GM18870 (cell line): Measurements from ENCODE around the gene PRSS48.
"Not testable (repeated sequence)": the region's sequence is repeated elsewhere in the genome, so short reads cannot be mapped to it uniquely, and the experiment has no call there.

Source experiments
- ATAC-seq: cut with Tn5 transposase; IDR thresholded peaks from one replicate; pipeline ENCODE4 v1.9.1; 2021; ENCODE audit warnings: moderate library complexity; ENCODE audit not compliant: unreplicated experiment

Gene PRSS48

DNA sequence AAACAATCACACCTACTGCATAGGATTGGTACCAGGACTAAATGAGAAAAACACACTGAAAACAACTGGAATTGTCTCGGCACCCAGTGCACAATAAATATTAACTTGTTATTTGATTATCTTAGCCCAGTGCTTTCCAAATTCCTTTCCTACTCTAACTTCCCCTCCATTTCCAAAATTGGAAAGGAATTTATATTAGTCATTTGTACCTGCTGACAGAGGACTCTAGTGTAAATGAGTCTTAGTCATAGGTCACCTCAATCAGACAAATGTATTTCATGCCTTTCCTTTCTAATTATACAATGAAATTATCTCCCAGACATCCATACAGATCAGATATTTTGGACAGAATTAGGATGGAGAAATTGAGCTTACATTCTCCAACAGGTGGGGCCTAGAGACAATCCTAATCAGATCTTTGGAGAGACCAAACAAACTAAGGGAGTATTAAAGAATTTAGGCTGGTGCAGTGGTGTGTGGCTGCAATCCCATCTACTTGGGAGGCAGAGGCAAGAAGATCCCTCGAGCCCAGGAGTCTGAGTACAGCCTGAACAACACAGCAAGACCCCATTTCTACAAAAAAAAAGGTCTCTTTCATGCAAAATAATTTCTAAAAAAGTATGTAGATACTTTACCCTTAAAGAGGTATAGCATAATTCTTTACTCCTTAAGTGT lies 38.4 kb downstream of the PRSS48 start:
- ATAC-seq: no peak

DNA sequence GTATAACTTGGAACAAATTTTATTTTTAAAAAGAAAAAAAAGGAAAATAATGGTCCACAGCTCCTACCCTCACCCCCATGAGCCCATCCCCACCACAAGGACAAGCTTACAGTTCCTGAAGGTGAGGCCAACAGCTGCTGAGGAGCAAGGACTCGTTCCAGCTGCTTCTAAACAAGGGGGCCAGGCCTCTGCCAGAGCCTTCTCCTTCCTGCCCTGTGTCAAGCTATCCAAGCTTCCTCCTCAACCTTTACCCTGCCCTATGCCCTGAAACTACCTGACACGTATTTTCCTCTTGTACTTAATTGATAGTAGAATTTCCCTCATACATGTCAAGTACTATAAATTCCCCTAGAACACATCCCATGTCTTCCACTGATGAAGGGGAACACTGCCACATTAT lies 39.7 kb downstream of the PRSS48 start:
- ATAC-seq: no peak

DNA sequence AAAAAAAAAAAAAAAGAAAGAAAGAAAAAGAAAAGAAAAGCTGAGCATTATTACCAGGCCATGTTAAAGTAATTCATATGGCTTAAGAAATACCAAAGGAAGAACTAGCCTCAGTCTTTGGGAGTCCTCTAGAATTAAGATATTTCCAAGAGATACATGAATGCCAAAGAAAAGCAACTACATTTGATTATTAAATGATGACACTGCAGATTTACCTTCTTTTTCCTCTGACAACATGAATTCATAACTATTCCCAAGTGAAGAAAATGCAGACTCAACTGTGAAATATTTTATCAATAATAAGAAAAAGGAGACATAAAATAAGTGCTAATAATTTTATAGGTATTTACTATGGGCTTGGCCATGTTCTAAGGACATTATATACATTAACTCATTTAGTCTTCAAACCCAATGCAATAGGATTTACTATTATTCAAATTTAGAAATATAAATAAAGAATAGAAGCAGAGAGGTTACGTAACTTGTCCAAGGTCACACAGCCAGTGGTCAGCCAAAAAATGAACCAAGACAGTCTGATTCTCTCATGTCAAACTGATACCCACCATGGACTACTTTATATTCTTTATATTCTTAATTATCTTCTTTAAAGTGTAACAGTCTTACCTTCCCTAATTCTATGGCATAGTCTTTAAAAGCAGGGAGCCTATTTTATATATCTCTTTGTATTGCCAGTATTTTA lies 41.5 kb downstream of the PRSS48 start:
- no peak for ATAC-seq

DNA sequence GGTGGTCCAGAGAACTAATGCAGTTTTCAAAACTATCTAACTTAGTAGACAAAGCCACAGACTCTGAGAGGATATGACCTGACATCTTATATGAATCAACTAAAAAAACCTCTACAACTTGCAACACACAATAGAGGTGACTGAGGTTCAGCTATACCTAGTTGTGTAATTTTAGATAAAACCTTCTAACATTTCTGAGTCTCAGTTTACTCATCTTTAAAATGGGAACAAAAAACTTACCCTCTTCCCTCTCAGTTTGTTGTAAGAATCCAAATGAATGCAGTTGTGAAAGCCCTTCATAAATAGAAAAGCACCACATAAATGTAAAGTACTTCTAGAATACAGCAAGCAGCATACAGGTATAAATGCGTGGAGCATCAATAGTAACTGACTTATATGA lies 42.5 kb downstream of the PRSS48 start:
- no peak for ATAC-seq

DNA sequence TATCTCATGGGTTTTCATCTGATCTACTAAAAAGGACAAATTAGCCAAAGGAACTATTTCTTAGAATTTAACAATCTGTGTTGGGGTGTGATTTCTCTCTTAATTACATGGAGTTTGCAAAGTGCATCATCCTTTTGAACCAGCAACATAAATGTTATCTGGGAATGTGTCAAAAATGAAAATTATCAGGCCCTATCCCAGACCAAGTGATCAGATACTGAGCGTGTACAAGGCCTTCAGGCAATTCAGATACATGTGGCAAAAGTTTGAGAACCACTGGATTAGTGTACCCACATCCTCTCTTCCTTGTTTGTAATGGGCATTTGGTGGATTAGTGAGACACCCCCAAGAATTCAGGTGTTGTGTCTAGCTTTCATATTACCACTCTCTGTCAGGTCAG lies 44.6 kb downstream of the PRSS48 start:
- ATAC-seq: no peak

DNA sequence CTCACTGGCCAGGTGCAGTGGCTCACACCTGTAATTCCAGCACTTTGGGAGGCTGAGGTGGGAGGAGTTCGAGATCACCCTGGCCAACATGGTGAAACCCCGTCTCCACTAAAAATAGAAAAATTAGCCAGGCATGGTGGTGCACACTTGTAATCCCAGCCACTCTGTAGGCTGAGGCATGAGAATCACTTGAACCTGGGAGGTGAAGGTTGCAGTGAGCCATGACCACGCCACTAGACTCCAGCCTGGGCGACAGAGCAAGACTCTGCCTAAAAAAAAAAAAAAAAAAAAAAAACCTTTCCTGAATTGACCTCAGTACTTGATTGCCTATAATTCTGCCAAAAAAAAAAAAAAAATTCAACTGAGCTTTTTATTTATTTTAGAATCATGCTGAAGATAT lies 45.2 kb downstream of the PRSS48 start:
- ATAC-seq: not testable (repeated sequence)

DNA sequence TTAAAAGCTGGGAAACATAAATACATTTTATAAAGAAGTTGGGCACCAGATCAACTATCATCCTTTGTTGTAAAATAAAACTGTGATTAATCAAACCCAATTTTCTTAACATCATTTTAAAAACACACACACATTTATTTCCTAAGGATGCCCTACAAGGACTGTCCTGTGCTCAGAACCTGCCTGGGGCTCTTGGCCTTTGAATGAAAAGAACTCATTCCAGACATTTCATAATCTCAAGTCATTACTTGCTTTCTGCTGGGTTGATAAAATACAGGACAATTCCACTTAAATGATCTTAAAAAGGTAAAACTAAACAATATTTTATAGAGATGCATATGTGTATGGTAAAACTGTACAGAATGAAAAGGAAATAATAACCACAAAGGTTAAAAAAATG lies 45.6 kb downstream of the PRSS48 start:
- no peak for ATAC-seq

DNA sequence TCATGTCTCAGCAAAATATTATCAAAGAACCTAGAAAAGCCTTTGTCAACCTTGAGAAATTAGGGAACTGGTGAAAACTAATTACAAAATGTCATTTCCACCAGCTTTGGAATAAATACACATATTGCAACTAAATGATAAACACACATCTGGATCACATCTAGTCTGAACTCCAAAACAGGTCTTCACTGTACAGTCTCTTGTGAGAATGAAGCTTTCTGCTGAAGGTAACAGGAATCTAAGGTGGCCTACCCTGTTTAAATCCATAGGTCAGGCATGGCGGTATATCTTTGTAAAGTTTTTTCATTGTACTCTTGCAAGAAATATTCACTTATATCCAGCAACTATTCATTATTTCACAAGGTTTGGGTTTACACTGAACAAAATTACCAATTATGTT lies 46.7 kb downstream of the PRSS48 start:
- ATAC-seq: no peak

DNA sequence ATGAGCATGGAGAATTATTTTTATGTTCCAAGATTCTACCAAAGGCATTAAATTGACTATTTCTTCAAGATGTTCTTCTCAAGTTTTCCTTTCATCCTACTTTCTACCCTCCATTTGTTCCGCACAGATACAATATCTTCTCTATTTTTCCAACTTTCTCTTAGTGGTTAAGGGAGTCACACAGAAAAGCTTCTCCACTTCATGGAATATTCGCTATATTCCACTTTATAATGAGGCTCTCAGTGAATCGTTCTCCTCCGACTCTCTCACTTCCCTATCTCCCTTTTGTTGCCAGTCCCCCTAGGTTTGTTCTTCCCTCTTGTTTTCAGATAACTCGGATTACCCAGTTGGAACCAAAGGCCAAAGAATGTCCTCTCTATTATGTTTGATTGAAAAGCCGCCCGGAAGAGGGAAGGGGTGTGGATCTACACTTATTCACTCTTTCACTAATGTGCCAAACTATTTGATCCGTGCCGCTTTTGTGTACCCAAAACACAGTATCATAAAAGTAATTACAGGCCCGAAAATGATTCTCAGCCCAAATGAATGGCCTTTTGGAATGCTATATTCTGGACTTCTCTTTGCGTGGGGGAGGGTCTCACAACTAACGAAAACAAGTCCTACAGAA lies 47.3 kb downstream of the PRSS48 start:
- no peak for ATAC-seq

DNA sequence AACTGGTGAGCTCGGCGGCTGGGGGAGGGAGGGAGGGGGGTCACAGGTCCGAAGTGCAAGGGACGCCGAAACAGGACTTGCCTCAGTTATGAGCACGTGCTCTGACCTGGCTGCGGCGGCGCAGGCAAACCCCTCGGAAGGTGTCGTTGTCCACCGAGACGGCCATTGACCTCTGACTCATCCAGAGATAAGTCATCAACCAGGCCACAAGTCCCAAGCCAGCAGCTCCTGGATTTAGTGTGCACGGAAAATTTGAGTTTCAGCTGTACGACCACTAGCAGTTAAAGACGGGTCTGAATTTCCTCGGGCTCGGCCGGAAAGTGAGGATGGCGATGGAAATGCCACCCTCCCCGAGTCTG lies 47.8 kb downstream of the PRSS48 start:
- no peak for ATAC-seq

DNA sequence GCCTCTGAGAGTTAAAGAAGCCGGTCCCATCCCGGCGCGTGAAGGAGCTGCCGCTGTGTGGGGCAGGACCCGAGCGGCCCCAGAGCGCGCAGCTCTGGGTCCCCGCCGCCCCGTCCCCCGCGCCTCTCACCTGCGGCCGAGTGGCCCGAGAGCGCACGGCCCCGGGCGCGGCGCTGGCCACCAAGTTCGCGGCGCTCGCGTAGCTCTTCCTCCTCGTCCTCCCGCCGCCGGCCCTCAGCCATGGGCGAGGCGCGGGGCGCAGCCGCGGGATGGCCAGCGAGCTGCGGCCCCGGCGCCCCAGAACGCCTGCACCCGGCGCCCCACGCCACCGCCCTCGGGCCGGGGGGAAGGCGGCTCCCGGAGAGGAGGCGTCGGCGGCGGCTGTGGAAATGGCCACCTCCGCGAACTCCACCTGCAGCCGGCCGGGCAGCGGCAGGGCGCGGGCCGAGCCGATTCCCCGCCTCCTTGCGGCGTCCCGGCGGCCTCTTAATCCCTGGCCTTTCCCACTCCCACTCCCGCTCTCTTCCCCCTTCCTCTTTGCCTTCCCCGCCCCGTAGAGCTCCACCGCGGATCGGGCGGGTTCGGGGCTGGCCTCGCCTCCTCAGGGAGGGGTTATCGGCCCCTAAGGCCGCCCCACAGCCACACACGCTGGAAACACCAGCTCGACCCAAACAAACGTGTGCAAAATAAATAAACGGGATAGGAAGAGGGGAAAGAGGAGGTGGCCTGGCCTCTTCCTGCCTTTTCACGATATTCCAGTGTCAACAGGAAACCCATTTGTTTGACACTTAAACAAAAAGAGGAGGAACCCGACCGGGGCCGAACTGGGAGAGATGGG lies 48.4 kb downstream of the PRSS48 start, which contains the start of gene SH3D19:
TSS of gene SH3D19 (minus strand) at position 495 of the 838 bp plus-strand sequence. CDS start at position 242, 253 bp downstream.
- ATAC-seq: no peak

DNA sequence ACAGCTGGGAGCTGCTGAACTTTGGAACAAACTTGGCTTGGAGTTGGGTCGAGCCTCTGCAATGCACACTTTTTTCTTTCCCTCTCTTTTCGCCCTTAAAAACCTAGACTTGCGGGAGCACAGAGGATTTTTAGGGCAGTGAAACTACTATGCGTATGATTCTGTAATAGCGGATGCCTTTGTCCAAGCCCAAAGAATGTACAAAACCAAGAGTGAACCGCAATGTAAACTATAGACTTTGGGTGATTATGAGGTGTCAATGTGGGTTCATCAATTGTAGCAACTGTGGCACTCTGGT lies 48.9 kb downstream of the PRSS48 start:
- ATAC-seq: no peak

DNA sequence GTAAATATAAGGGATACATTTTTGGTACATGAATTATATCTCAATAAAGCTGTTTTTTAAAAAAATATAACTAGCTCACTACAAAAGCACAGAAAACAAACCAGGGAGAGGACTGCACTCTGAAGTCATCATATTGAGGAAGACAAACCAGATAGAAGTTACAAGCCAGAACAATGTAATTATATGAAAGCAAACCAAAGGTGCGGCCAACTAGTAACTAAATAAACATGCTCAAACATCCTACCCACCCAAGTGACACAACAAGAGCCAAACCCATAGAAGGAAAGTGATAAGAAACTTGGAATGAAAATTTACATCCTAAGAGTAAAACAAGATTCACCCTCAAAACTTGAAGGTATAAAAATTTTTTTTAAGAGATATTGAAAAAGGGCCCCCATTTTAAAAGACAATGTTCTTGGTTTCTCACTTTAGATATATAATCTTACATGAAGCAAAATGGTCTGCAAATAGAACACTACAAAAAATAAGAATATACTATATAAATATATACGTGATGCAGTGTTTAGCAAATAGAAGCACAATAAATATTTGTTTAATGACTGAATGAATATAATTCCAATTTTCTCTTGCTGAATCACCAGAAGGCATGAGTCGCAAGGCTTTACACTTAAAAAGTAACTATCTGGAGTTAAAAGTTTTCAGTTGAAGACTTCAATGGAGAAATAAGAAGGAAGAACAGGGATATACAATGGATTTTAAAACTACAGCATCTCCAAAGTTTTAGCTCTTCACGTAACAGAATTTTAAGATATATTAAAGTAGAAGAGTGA lies 52.5 kb downstream of the PRSS48 start:
- no peak for ATAC-seq

DNA sequence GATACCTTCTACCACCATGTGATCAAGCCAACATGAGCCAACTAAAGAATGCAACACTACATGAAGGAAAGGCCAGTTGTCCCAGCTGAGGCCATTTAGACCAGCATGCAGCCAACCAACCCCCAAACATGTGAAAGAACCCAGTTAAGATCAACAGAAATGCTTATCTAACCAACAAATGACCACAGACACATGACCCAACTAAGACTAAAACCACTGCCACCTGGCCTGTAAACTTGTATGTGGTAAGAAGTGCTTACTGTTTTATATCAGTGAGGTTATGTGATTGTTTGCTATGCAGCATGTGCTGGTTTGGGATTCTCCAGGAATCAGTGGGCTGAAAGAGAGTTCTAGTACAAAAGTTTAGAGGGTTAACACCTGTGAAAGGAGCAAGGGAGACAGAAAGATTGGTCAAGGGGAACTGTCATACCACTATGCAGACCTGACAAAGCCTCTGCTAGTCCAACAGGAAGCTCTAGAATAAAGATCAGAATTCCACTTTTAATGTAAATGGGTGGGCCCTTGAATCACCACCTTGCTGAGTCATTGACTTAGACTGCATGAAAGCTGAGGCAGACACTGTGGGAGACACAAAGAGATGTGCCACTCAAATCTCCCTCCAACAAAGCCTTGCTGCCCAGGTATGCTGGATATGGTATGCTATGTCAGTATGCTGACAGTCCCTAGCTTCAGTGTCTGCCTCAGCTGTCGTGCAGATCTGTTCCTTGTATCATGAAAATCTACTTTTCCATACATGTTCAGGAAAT lies 54.5 kb downstream of the PRSS48 start:
- ATAC-seq: no peak

DNA sequence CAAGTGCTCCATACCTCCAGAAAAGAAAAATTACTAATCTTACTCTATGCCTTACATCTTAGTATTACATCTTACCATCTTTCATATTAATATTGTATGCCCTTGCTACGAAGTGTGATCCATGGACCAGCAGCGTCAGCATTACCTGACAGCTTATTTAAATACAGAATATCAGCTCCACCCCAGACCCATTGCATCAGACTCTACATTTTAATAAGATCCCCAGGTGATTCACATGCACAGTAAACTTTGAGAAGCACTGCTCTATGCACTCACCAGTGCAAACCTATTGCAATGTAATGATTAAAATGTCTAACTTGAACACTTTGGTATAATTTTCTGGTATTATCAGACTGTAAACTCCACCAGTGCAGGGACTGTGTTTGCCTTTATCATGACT lies 62.5 kb downstream of the PRSS48 start:
- ATAC-seq: no peak

DNA sequence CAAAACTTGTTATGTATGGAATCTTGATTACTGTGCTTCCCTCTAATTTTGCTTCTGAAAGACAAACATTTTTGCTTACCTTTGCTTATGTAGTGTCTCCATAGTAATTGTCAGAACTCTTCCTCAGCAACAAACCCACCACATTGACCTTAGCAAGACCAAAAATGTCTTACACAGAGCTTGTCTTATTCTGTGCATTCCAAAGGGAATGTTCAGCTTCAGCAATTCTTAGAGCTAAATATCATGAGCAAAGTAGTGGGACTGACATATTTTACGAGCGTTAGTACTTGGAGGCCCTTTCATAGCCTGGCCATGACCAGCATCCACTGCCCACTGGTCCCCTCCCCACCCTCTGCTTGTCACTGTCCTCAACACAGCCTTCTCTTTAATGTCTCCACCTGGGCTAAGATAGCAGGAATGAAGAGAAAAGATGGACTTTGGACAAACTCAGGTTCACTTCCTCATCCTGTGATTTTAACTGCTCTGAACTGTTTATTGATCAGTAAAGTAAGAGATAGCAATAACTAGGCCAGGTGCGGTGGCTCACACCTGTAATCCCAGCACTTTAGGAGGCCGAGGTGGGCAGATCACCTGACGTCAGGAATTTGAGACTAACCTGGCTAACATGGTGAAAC lies 63.9 kb downstream of the PRSS48 start:
- ATAC-seq: no peak
